ENCODE results near the gene BTG2. TPM values are rescaled to one million over a fixed set of nuclear protein-coding genes. Genes with fewer than 3 reads are reported as not detected.

The BTG2 gene
- total RNA-seq, 2 donors from 2014 or later = 132 to 254 TPM

DNA sequence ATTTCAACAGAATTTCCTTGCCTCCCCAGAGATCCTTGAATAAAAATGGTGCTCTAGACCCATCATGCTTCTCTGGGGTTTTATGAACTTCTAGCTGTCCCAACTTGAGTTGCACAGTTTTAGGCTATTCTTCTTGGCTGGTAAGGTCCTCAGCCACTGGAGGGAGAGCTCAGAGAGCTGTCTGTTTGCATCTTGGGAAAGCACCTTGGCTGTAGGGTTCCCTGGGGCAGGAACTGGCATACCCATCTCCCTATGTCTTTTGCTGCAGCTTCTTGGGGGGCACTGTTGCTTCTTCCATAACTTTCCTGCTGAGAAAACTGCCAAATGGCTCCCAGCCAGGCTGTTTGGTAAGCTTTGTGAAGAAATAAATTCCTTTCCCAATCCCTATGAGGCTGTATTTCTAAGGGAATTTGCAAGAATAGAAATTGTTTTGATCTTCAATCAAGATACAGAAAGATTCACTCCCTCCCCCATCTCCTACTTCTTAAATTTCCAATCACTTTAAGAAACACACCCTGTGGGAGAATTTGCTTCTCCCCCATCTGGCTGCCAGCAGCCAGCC is 53.8 kb downstream of the BTG2 start:
- H3K27ac ChIP-seq = no peak overlapping the region
- TF ChIP-seq, protein P1, sequence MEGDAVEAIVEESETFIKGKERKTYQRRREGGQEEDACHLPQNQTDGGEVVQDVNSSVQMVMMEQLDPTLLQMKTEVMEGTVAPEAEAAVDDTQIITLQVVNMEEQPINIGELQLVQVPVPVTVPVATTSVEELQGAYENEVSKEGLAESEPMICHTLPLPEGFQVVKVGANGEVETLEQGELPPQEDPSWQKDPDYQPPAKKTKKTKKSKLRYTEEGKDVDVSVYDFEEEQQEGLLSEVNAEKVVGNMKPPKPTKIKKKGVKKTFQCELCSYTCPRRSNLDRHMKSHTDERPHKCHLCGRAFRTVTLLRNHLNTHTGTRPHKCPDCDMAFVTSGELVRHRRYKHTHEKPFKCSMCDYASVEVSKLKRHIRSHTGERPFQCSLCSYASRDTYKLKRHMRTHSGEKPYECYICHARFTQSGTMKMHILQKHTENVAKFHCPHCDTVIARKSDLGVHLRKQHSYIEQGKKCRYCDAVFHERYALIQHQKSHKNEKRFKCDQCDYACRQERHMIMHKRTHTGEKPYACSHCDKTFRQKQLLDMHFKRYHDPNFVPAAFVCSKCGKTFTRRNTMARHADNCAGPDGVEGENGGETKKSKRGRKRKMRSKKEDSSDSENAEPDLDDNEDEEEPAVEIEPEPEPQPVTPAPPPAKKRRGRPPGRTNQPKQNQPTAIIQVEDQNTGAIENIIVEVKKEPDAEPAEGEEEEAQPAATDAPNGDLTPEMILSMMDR (IDR thresholded peaks at IDR 0.05) = no peak
- H3K4me3 ChIP-seq = no peak overlapping the region
- H3K36me3 ChIP-seq = no peaks in the 10 kb centered on the region
- DNase-seq (ENCODE audit: low spot score) = no peak
- no peaks in the 10 kb centered on the region for H3K27me3 ChIP-seq
- H3K9me3 ChIP-seq = no peaks in the 10 kb centered on the region
- peaks cover 0 to 4% of the 10 kb centered on the region in 2 donors for H3K4me1 ChIP-seq

Other genes starting within 250 kb of the BTG2 start
- not detected for gene MYOG, start 219.5 kb upstream of the BTG2 start, total RNA-seq
- 10 to 100 TPM in 1 of 2 donors, 1 to 10 TPM in 1; 9.4 to 15.1 TPM for gene ADORA1, start 177.8 kb upstream of the BTG2 start, total RNA-seq
- gene MYBPH, start 129.7 kb upstream of the BTG2 start, total RNA-seq = not detected
- 1 to 10 TPM in 1 of 2 donors, under 1 TPM in 1; 0.85 to 9.4 TPM for gene CHI3L1, start 118.8 kb upstream of the BTG2 start, total RNA-seq
- gene CHIT1, start 75.8 kb upstream of the BTG2 start, total RNA-seq = not detected
- 100 to 1,000 TPM in 1 of 2 donors, 10 to 100 TPM in 1; 34.2 to 122 TPM for gene FMOD, start 45.6 kb downstream of the BTG2 start, total RNA-seq
- 100 to 1,000 TPM in 1 of 2 donors, 10 to 100 TPM in 1; 54.5 to 243 TPM for gene PRELP, start 170.3 kb downstream of the BTG2 start, total RNA-seq
- not detected for gene OPTC, start 188.6 kb downstream of the BTG2 start, total RNA-seq